Neural progenitor cell (in vitro differentiated cells): ENCODE data around the gene ELMOD1. TPM values are rescaled to one million over a fixed set of nuclear protein-coding genes. Genes with fewer than 3 reads are reported as not detected.

ENCODE experiments used
- DNase-seq: peaks from one replicate; pipeline ENCODE4 v3.0.0-alpha.2; 2016; ENCODE audit warnings: low spot score
- H2AFZ ChIP-seq: fragments of 200-600 bp; sonication (generic); replicated peaks from 2 replicates; pipeline ENCODE4 v1.6.1; 2016; ENCODE audit warnings: antibody characterized with exemption
- H3F3A ChIP-seq: fragments of 200-600 bp; sonication (generic); 2 replicates; pipeline ENCODE4 v1.6.1; 2016; ENCODE audit warnings: antibody characterized with exemption, low read depth
- H3K27ac ChIP-seq: fragments of 200-600 bp; sonication (generic); 2 replicates; pipeline ENCODE4 v1.5.1; 2016; ENCODE audit warnings: mild to moderate bottlenecking
- H3K27me3 ChIP-seq: fragments of 200-600 bp; sonication (generic); 2 replicates; pipeline ENCODE4 v1.6.1; 2016; ENCODE audit warnings: mild to moderate bottlenecking, moderate library complexity
- H3K36me3 ChIP-seq: fragments of 200-600 bp; sonication (generic); 2 replicates; pipeline ENCODE4 v1.5.1; 2016
- H3K4me1 ChIP-seq: fragments of 200-600 bp; sonication (generic); 2 replicates; pipeline ENCODE4 v1.6.1; 2016; ENCODE audit warnings: mixed run types
- H3K4me2 ChIP-seq: fragments of 200-600 bp; sonication (generic); 2 replicates; pipeline ENCODE4 v1.6.1; 2016
- H3K4me3 ChIP-seq: fragments of 200-600 bp; sonication (generic); 2 replicates; pipeline ENCODE4 v1.5.1; 2016
- H3K79me2 ChIP-seq: fragments of 200-600 bp; sonication (generic); 2 replicates; pipeline ENCODE4 v1.6.1; 2016; ENCODE audit warnings: low read depth
- H3K9ac ChIP-seq: fragments of 200-600 bp; sonication (generic); 2 replicates; pipeline ENCODE4 v1.6.1; 2016
- H3K9me3 ChIP-seq: fragments of 200-600 bp; sonication (generic); 2 replicates; pipeline ENCODE4 v1.5.1; 2016; ENCODE audit warnings: low read depth
- H4K20me1 ChIP-seq: fragments of 200-600 bp; sonication (generic); 2 replicates; pipeline ENCODE4 v1.6.1; 2016; ENCODE audit warnings: low read depth
- H3K27ac Mint-ChIP-seq: 3 replicates; pipeline ENCODE4 v1.8.0; 2021; ENCODE audit warnings: mixed read lengths
- H3K27me3 Mint-ChIP-seq: 2 replicates; pipeline ENCODE4 v1.8.0; 2022; ENCODE audit warnings: low read depth, mild to moderate bottlenecking, inconsistent platforms, moderate library complexity, mixed read lengths; ENCODE audit not compliant: insufficient read depth
- H3K36me3 Mint-ChIP-seq: 3 replicates; pipeline ENCODE4 v1.8.0; 2021; ENCODE audit warnings: mixed read lengths
- H3K4me1 Mint-ChIP-seq: 3 replicates; pipeline ENCODE4 v1.8.0; 2021; ENCODE audit warnings: mixed read lengths
- H3K4me3 Mint-ChIP-seq: 3 replicates; pipeline ENCODE4 v1.8.0; 2021; ENCODE audit warnings: mild to moderate bottlenecking, moderate library complexity, mixed read lengths
- H3K9me3 Mint-ChIP-seq: 3 replicates; pipeline ENCODE4 v1.8.0; 2020; ENCODE audit warnings: mixed read lengths
- EZH2 ChIP-seq: fragments of 200-600 bp; sonication (generic); IDR thresholded peaks from 2 replicates; pipeline ENCODE4 v1.6.1; 2017; ENCODE audit warnings: antibody characterized with exemption, mild to moderate bottlenecking, moderate library complexity
- EZH2phosphoT487 ChIP-seq: fragments of 200-600 bp; sonication (generic); IDR thresholded peaks from 2 replicates; pipeline ENCODE4 v1.6.1; 2017; ENCODE audit warnings: antibody characterized with exemption
- total RNA-seq: library from RNA; depleted of rRNA; stranded (reverse); fragments of >200 nt; gene quantifications from 2 replicates; pipeline ENCODE4 v1.2.3, GENCODE V29; 2015; ENCODE audit warnings: low replicate concordance
- TF ChIP-seq, protein P1 (sequence below): fragments of 200-600 bp; sonication (generic); IDR thresholded peaks from 2 replicates; pipeline ENCODE4 v1.5.1; 2017; ENCODE audit warnings: antibody characterized with exemption, mild to moderate bottlenecking

The ELMOD1 gene
- total RNA-seq, 1 donor from 2014 or later: not detected

DNA sequence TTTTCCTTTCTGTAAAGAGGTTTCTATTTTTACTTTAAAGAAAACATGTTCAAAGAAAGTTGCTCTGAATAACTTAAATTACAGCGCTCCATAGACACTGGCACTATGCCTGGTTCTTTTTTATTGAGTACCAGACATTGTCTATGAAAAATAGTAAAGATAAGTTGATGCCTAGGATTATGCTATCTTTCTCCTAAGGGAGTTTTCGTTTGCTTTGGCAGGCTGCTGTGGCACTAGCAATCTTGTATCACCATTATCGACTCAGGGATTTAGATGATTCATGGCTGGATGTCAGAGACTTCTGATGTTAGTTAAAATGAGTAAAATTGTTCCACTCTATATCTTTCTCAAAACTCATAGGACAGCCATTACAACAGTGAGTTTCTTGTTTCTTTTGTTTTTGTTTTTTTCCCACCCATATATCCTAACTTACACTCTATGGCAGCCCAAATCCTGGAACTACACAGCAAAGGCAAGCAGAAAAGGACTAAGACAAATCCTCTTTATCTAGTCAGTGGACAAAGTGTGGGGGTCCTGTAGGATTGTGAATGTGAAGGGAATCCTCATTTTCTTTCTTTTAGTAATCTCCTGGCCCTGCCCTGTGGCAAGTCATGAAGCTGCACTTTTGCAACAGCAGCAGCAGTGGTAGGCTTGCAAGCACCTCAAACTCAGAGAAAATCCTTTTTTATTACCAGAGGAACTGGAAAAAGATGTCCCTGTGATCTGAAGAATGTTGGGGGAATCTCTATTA, 100.2 kb downstream of the ELMOD1 start:
- H3K27me3 Mint-ChIP-seq: no peaks in the 10 kb centered on the region
- Histone ChIP-seq H3K9me3 (no peaks in the 10 kb centered on the region), H3K9ac (no peak overlapping the region), H3K4me3 (no peak overlapping the region), H3K27me3 (no peaks in the 10 kb centered on the region), H3K4me2 (no peak overlapping the region), H3K36me3 (no peaks in the 10 kb centered on the region), H3K4me1 (no peaks in the 10 kb centered on the region), H3K27ac (no peak overlapping the region), H2AFZ (peak overlapping the region; percentile 42), H3K79me2 (no peaks in the 10 kb centered on the region), H3F3A (no peaks in the 10 kb centered on the region), H4K20me1 (no peaks in the 10 kb centered on the region)
- TF ChIP-seq, protein P1, sequence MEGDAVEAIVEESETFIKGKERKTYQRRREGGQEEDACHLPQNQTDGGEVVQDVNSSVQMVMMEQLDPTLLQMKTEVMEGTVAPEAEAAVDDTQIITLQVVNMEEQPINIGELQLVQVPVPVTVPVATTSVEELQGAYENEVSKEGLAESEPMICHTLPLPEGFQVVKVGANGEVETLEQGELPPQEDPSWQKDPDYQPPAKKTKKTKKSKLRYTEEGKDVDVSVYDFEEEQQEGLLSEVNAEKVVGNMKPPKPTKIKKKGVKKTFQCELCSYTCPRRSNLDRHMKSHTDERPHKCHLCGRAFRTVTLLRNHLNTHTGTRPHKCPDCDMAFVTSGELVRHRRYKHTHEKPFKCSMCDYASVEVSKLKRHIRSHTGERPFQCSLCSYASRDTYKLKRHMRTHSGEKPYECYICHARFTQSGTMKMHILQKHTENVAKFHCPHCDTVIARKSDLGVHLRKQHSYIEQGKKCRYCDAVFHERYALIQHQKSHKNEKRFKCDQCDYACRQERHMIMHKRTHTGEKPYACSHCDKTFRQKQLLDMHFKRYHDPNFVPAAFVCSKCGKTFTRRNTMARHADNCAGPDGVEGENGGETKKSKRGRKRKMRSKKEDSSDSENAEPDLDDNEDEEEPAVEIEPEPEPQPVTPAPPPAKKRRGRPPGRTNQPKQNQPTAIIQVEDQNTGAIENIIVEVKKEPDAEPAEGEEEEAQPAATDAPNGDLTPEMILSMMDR: no peak
- TF ChIP-seq EZH2phosphoT487 (no peak), EZH2 (no peak)
- H3K9me3 Mint-ChIP-seq: peaks cover 3% of the 10 kb centered on the region
- no peaks in the 10 kb centered on the region for H3K36me3 Mint-ChIP-seq
- no peak overlapping the region for H3K4me3 Mint-ChIP-seq
- DNase-seq: no peak
- H3K27ac Mint-ChIP-seq: no peak overlapping the region
- H3K4me1 Mint-ChIP-seq: no peaks in the 10 kb centered on the region

DNA sequence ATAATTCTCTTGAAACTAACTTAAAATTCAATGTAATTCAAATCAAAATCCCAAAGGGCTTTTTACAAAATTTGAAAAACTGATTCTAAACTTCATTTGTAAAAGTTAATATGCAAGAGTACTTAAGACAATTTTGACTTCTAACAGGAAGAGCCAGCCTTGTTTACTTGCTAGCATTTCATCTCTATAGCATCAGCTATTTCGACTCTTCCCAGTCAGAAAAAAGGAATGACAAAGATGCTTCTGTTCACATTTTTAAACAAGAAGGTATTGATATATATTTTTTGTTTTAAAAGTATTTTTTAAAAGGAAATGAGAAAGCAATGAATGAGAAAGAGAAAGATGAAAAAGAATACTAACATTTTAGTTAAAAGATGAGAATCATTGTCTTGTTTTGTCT, 104.5 kb downstream of the ELMOD1 start:
- H2AFZ ChIP-seq: no peak overlapping the region
- H3K9me3 ChIP-seq: no peaks in the 10 kb centered on the region
- no peak overlapping the region for H3K9ac ChIP-seq
- no peak overlapping the region for H3K4me3 Mint-ChIP-seq
- H3K9me3 Mint-ChIP-seq: peaks cover 3% of the 10 kb centered on the region
- peaks cover 6% of the 10 kb centered on the region for H3K4me1 Mint-ChIP-seq
- no peaks in the 10 kb centered on the region for H3F3A ChIP-seq
- no peaks in the 10 kb centered on the region for H3K79me2 ChIP-seq
- no peak overlapping the region for H3K4me3 ChIP-seq
- H3K27ac ChIP-seq: no peak overlapping the region
- H3K27me3 ChIP-seq: no peaks in the 10 kb centered on the region
- H3K27ac Mint-ChIP-seq: no peak overlapping the region
- H3K27me3 Mint-ChIP-seq: no peaks in the 10 kb centered on the region
- H3K4me2 ChIP-seq: no peak overlapping the region
- H3K36me3 Mint-ChIP-seq: no peaks in the 10 kb centered on the region
- no peak for DNase-seq
- TF ChIP-seq EZH2 (no peak), EZH2phosphoT487 (no peak)
- TF ChIP-seq, protein P1: no peak
- no peaks in the 10 kb centered on the region for H3K36me3 ChIP-seq
- no peaks in the 10 kb centered on the region for H4K20me1 ChIP-seq
- no peaks in the 10 kb centered on the region for H3K4me1 ChIP-seq

DNA sequence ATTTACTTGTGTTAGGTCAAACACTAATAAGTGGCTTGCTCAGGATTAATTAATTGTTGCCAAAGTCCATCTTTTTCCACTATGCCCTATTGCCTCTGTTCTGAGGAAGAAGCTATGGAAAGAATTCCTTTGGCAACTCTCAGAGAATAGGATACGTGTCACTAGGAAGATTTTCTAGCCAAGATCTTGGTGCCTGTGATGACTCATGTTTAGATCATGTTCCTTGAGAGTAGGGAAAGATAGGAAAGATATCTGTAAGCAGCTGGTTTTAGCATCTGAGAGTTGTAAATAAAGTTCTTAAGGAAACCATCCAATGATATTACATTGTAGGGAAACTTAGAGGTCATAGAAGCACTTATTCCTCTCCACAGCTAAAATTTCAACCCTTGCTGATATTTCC, 105.2 kb downstream of the ELMOD1 start:
- H3K4me3 Mint-ChIP-seq: no peak overlapping the region
- no peaks in the 10 kb centered on the region for H3K9me3 ChIP-seq
- H3K27ac Mint-ChIP-seq: no peak overlapping the region
- DNase-seq: no peak
- H3K36me3 ChIP-seq: no peaks in the 10 kb centered on the region
- H3K4me2 ChIP-seq: no peak overlapping the region
- no peak overlapping the region for H3K4me3 ChIP-seq
- H3K4me1 Mint-ChIP-seq: peaks cover 6% of the 10 kb centered on the region
- no peaks in the 10 kb centered on the region for H3K36me3 Mint-ChIP-seq
- H3F3A ChIP-seq: no peaks in the 10 kb centered on the region
- H2AFZ ChIP-seq: no peak overlapping the region
- H3K27me3 Mint-ChIP-seq: no peaks in the 10 kb centered on the region
- no peak overlapping the region for H3K27ac ChIP-seq
- no peak overlapping the region for H3K9ac ChIP-seq
- no peaks in the 10 kb centered on the region for H3K4me1 ChIP-seq
- peaks cover 3% of the 10 kb centered on the region for H3K9me3 Mint-ChIP-seq
- no peaks in the 10 kb centered on the region for H3K27me3 ChIP-seq
- H3K79me2 ChIP-seq: no peaks in the 10 kb centered on the region
- TF ChIP-seq EZH2phosphoT487 (no peak), EZH2 (no peak)
- TF ChIP-seq, protein P1: no peak
- no peaks in the 10 kb centered on the region for H4K20me1 ChIP-seq
